LNCAP (cell line): ENCODE data around the gene EYA4.

Experiments
- TF ChIP-seq, protein P1 (sequence below): fragments of 450-650 bp; IDR thresholded peaks from 2 replicates; pipeline ENCODE4 v1.5.1; 2017; ENCODE audit warnings: mild to moderate bottlenecking

EYA4 gene

DNA sequence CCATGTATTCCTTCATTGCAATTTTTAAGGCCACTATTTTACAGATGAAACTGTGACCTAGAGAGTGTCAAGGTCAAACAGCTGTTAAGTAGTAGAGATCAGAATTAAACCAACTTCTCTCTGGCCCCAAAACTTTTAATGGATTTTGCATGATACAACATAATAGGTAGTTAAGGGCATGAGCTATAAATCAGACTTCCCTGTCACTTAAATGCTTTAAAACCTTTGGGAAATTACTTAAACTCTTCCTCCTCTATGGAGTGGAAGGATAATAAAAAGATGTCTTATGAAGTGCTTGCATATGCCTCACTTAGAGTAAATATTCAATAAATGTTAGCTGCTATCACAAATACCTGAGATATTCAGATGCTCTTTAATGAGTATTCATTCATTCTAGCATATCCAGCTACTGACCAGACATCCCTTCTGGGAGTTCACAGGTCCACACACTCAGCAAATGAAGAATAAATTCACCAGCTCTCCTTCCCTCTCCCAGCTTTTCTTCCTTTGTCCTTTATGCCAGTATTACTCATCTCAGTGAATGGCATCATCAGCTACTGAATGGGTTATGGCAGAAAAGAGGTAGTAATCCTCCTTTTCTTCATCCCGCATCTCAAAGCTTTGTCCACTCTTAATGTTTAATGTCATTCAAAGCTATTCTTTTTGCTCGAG, 36.2 kb downstream of the EYA4 start:
- TF ChIP-seq, protein P1, sequence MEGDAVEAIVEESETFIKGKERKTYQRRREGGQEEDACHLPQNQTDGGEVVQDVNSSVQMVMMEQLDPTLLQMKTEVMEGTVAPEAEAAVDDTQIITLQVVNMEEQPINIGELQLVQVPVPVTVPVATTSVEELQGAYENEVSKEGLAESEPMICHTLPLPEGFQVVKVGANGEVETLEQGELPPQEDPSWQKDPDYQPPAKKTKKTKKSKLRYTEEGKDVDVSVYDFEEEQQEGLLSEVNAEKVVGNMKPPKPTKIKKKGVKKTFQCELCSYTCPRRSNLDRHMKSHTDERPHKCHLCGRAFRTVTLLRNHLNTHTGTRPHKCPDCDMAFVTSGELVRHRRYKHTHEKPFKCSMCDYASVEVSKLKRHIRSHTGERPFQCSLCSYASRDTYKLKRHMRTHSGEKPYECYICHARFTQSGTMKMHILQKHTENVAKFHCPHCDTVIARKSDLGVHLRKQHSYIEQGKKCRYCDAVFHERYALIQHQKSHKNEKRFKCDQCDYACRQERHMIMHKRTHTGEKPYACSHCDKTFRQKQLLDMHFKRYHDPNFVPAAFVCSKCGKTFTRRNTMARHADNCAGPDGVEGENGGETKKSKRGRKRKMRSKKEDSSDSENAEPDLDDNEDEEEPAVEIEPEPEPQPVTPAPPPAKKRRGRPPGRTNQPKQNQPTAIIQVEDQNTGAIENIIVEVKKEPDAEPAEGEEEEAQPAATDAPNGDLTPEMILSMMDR: no peak

GRCh38 chr6:133277900-133278545, 36.9 kb downstream of the EYA4 start:
- TF ChIP-seq, protein P1: no peak

GRCh38 chr6:133286765-133287164, 45.6 kb downstream of the EYA4 start:
- TF ChIP-seq, protein P1: peak; percentile 60

DNA sequence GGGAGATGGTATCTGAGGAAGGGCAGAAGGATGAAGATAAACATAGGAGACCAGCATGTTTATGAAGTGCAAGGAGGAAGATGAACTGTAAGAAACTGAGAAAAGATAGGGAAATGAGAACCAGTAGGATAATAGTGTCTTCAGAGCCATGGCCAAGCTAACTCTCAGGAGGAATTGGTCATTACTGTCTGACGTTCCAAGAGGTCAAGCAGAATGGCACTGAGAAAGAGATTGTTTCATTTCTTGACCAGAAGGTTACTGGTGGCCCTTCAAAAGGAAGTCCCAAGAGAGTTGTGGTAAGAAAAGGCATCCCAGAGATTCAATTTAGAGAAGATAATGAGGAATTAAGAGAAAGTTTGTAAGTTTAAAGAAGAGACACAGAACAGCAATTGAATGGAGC, 47.5 kb downstream of the EYA4 start:
- TF ChIP-seq, protein P1: no peak

DNA sequence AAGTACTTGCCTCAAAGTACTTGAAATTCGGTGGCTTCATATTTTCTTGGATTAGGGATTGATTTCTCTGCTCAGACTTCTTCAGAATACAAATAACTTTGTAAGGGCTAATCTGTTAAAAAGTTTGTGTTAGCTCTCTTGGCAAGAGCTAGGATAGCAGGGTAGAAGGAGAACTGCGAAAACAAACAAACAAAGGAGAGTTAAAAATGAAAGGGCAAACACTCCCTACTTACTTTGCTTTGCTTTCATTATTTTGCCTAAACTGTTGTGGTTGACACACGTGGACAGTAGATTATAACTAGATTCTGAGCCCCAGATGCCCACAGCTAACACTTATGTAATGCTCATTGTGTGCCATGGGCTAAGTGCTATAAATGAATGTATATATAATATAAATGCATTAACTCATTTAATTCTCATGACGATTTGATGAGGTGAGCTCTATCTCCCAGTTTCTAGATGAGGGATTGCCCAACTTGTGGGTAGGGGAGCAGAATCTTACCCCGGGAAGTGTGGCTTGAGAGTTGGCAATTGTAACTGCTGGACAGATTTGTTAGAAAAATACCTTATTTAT, 48.7 kb downstream of the EYA4 start:
- TF ChIP-seq, protein P1: no peak

- TF ChIP-seq, protein P1: no peak
These were observed 49.8 kb downstream of the EYA4 start for GRCh38 chr6:133290930-133291329.

DNA sequence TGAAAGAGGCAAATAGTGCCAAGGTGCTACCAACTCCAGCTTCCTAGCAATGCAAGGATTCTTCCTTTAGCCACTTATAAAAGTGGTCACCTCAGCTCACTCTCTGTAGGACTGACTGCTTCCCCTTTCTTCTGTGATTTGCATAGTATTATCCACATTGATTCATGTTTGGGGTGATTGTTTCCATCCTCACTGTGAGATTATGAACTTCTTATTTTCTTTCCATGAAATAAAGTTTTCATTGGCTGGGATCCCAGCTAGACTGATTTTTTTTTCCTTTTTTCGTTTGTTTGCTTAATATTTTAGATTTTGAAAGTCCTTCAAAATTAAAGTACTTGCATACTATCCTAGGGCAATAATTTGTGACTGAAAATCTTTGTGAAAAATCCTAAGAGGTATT, 50.5 kb downstream of the EYA4 start:
- TF ChIP-seq, protein P1: no peak
